Erythroblast (primary cell): ENCODE measurements around the gene NHLRC4.

ENCODE experiments used
- GATA1 ChIP-seq: IDR thresholded peaks from 2 replicates; pipeline ENCODE4 v1.6.1; 2011; ENCODE audit warnings: low read depth, mild to moderate bottlenecking, control low read depth, low read length, moderate library complexity
- POLR2A ChIP-seq: IDR thresholded peaks from 2 replicates; pipeline ENCODE4 v1.6.1; 2011; ENCODE audit warnings: mild to moderate bottlenecking, low read length

DNA sequence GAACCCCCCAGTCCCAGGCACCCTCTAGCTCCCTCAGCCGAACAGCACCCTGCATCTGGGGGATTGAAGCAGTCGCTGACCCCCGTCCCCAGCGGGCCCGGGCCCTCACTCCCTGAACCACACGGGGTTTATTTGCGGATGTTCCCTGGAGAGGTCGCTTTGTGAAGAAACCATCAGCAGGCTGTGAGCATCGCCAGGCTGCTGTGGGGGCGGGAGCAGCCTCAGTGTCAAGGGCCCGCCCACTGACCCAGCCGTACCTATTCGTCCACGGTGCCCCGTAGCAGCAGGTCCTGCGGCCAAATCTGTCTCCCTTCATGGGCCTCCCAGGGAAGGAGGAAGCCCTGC is 16.6 kb downstream of the NHLRC4 start:
- TF ChIP-seq POLR2A: no peak
- no peak for TF ChIP-seq GATA1
